SK-N-SH (cell line): ENCODE measurements around the gene ARPC2. TPM values are rescaled to one million over a fixed set of nuclear protein-coding genes. Genes with fewer than 3 reads are reported as not detected.

Experiments
- CTCF ChIA-PET: fragments of 300-600, 350-600 bp; formaldehyde crosslinking; extraction: SDS; loops from one replicate; lab custom pipeline; 2021; lab: Yijun Ruan, JAX
- POLR2A ChIA-PET: fragments of 350-600 bp; sonication (Branson Sonifier 250); formaldehyde crosslinking; extraction: SDS; loops from one replicate; lab custom pipeline; 2020; ENCODE audit warnings: antibody characterized with exemption, inconsistent platforms; lab: Yijun Ruan, JAX
- DNase-seq: peaks from one replicate; pipeline ENCODE4 v3.0.0; 2012
- H2AFZ ChIP-seq: fragments of 200-600 bp; sonication (generic); 2 replicates; pipeline ENCODE4 v1.8.1; 2016; ENCODE audit warnings: antibody characterized with exemption, mild to moderate bottlenecking, low read depth
- H3F3A ChIP-seq: fragments of 200-600 bp; sonication (generic); replicated peaks from 2 replicates; pipeline ENCODE3; 2016; ENCODE audit warnings: antibody characterized with exemption, mild to moderate bottlenecking; ENCODE audit not compliant: insufficient read depth
- H3K27ac ChIP-seq, 2 experiments: fragments of 200-500 bp in 1 of 2; fragments of 200-600 bp in 1 of 2; sonication (Bioruptor generic) in 1 of 2; sonication (generic), shearing (Covaris generic) in 1 of 2; 2 replicates each; pipeline versions ENCODE4 v1.5.1 to v1.6.1; 2014 to 2016; ENCODE audit warnings: low read depth in 2 of 2, inconsistent platforms in 1 of 2, low read length in 1 of 2, mild to moderate bottlenecking in 1 of 2, mixed read lengths in 1 of 2
- H3K27me3 ChIP-seq: fragments of 200-600 bp; sonication (generic), shearing (Covaris generic); 2 replicates; pipeline ENCODE4 v1.6.1; 2016; ENCODE audit warnings: mixed run types; ENCODE audit not compliant: insufficient read depth
- H3K36me3 ChIP-seq, 2 experiments: fragments of 200-500 bp in 1 of 2; fragments of 200-600 bp in 1 of 2; sonication (Bioruptor generic) in 1 of 2; sonication (generic) in 1 of 2; replicated peaks in 1 of 2; 2 replicates each; pipeline versions ENCODE3 to v1.5.1; 2014 to 2016; ENCODE audit warnings: low read length in 1 of 2, mild to moderate bottlenecking in 1 of 2; ENCODE audit not compliant: insufficient read depth in 2 of 2, control insufficient read depth in 1 of 2
- H3K4me1 ChIP-seq, 2 experiments: fragments of 200-500 bp in 1 of 2; fragments of 200-600 bp in 1 of 2; sonication (Bioruptor generic) in 1 of 2; sonication (generic), shearing (Covaris generic) in 1 of 2; 2 replicates each; pipeline versions ENCODE4 v1.5.1 to v1.6.1; 2014 to 2016; ENCODE audit warnings: low read depth in 1 of 2, low read length in 1 of 2, mixed run types in 1 of 2; ENCODE audit not compliant: insufficient read depth in 2 of 2, control insufficient read depth in 1 of 2
- H3K4me2 ChIP-seq: fragments of 200-600 bp; sonication (generic), shearing (Covaris generic); 2 replicates; pipeline ENCODE4 v1.6.1; 2017; ENCODE audit warnings: mixed run types
- H3K4me3 ChIP-seq, 2 experiments: fragments of 200-500 bp in 1 of 2; fragments of 200-600 bp in 1 of 2; sonication (Bioruptor generic) in 1 of 2; sonication (generic), shearing (Covaris generic) in 1 of 2; 2 replicates each; pipeline versions ENCODE4 v1.5.1 to v1.8.1; 2014 to 2016; ENCODE audit warnings: low read depth in 2 of 2, inconsistent platforms in 1 of 2, low read length in 1 of 2, mild to moderate bottlenecking in 1 of 2, mixed read lengths in 1 of 2, moderate library complexity in 1 of 2
- H3K79me2 ChIP-seq: fragments of 200-600 bp; sonication (generic); 2 replicates; pipeline ENCODE4 v1.8.1; 2017; ENCODE audit warnings: mild to moderate bottlenecking; ENCODE audit not compliant: insufficient read depth
- H3K9ac ChIP-seq: fragments of 200-600 bp; sonication (generic); 2 replicates; pipeline ENCODE4 v1.6.1; 2017; ENCODE audit warnings: mixed run types
- H3K9me2 ChIP-seq: fragments of 200-600 bp; sonication (generic); 2 replicates; pipeline ENCODE4 v1.6.1; 2017; ENCODE audit warnings: mixed run types
- H3K9me3 ChIP-seq: fragments of 200-600 bp; sonication (generic); 2 replicates; pipeline ENCODE4 v1.6.1; 2017; ENCODE audit warnings: mixed run types, mild to moderate bottlenecking, moderate library complexity
- H4K20me1 ChIP-seq: fragments of 200-600 bp; sonication (generic); 2 replicates; pipeline ENCODE4 v1.6.1; 2017; ENCODE audit warnings: mild to moderate bottlenecking, mixed run types; ENCODE audit not compliant: insufficient read depth
- ELF1 ChIP-seq: IDR thresholded peaks from 2 replicates; pipeline ENCODE4 v1.4.0; 2012
- EP300 ChIP-seq, 2 experiments: IDR thresholded peaks; 2 replicates each; pipeline versions ENCODE4 v1.4.0 to v1.6.1; 2012; ENCODE audit warnings: borderline replicate concordance in 1 of 2, low read depth in 1 of 2, low read length in 1 of 2
- FOXJ3 ChIP-seq: sonication (generic); formaldehyde crosslinking; IDR thresholded peaks from 2 replicates; pipeline ENCODE4 v1.5.1; 2020; ENCODE audit warnings: mild to moderate bottlenecking, missing genetic modification reagents
- MEF2A ChIP-seq: IDR thresholded peaks from 2 replicates; pipeline ENCODE4 v1.4.0; 2012; ENCODE audit warnings: low read depth, borderline replicate concordance
- NFIC ChIP-seq: IDR thresholded peaks from 2 replicates; pipeline ENCODE4 v1.4.0; 2012; ENCODE audit warnings: borderline replicate concordance
- NRF1 ChIP-seq: IDR thresholded peaks from 2 replicates; pipeline ENCODE4 v1.6.1; 2012; ENCODE audit warnings: low read depth, mild to moderate bottlenecking, low read length
- RFX5 ChIP-seq: IDR thresholded peaks from 2 replicates; pipeline ENCODE4 v1.6.1; 2012; ENCODE audit warnings: mild to moderate bottlenecking, improper control_type of control experiment, low read length
- SIN3A ChIP-seq: IDR thresholded peaks from 2 replicates; pipeline ENCODE4 v1.6.1; 2012; ENCODE audit warnings: low read depth, mild to moderate bottlenecking, low read length, moderate library complexity, borderline replicate concordance
- TAF1 ChIP-seq: IDR thresholded peaks from 2 replicates; pipeline ENCODE4 v1.6.1; 2012; ENCODE audit warnings: low read depth, mild to moderate bottlenecking, low read length, moderate library complexity, borderline replicate concordance
- TEAD4 ChIP-seq: IDR thresholded peaks from 2 replicates; pipeline ENCODE4 v1.4.0; 2012; ENCODE audit warnings: mild to moderate bottlenecking, borderline replicate concordance; ENCODE audit not compliant: insufficient read depth
- WGBS: methylation state at CpG from one replicate; pipeline ENCODE4 v1.1.6; 2017; ENCODE audit warnings: low lambda C conversion rate; 5-methylcytosine and 5-hydroxymethylcytosine counted together
- polyA plus RNA-seq, 3 experiments: library from polyadenylated mRNA; depleted of rRNA; stranded (reverse); fragments of >200 nt; gene quantifications; 2 replicates each; pipeline ENCODE4 v1.2.3, GENCODE V29; 2012
- TF ChIP-seq, protein P1 (sequence below): IDR thresholded peaks from 2 replicates; pipeline ENCODE4 v1.6.1; 2012; ENCODE audit warnings: mild to moderate bottlenecking, low read depth, low read length, moderate library complexity
- TF ChIP-seq, protein P2 (sequence below): fragments of 150-350 bp; IDR thresholded peaks from 2 replicates; pipeline ENCODE4 v1.6.1; 2017; ENCODE audit warnings: antibody characterized with exemption, low read length, low read depth, borderline replicate concordance
- TF ChIP-seq, protein P3 (sequence below): fragments of 200-600 bp; sonication (generic); IDR thresholded peaks from 2 replicates; pipeline ENCODE4 v1.6.1; 2017; ENCODE audit warnings: antibody characterized with exemption, mild to moderate bottlenecking, moderate library complexity
- TF ChIP-seq, protein P4 (sequence below): IDR thresholded peaks from 2 replicates; pipeline ENCODE4 v1.4.0; 2012; ENCODE audit warnings: low read depth
- TF ChIP-seq, protein P5 (sequence below): IDR thresholded peaks from 2 replicates; pipeline ENCODE4 v1.4.0; 2012; ENCODE audit warnings: low read depth, borderline replicate concordance

The ARPC2 gene
- polyA plus RNA-seq, 1 of the 3 experiments (the other 2 are of a cell fraction) = 319 TPM

DNA sequence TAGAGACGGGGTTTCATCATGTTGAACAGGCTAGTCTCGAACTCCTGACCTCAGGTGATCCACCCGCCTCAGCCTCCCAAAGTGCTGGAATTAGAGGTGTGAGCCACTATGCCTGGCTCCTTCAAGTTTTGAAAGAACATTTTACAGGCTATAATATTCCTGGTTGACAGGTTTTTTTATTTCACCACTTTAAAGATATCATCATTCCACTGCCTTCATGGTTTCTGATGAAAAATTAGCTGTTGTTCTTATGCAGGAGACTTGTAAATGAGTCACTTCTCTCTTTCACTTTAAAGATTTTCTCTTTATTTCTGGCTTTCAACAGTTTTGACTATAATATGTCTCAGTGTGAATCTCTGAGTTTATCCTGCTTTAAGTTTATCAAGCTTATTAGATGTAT, 7.9 kb upstream of the ARPC2 start (continued):
- TF ChIP-seq, protein P1, sequence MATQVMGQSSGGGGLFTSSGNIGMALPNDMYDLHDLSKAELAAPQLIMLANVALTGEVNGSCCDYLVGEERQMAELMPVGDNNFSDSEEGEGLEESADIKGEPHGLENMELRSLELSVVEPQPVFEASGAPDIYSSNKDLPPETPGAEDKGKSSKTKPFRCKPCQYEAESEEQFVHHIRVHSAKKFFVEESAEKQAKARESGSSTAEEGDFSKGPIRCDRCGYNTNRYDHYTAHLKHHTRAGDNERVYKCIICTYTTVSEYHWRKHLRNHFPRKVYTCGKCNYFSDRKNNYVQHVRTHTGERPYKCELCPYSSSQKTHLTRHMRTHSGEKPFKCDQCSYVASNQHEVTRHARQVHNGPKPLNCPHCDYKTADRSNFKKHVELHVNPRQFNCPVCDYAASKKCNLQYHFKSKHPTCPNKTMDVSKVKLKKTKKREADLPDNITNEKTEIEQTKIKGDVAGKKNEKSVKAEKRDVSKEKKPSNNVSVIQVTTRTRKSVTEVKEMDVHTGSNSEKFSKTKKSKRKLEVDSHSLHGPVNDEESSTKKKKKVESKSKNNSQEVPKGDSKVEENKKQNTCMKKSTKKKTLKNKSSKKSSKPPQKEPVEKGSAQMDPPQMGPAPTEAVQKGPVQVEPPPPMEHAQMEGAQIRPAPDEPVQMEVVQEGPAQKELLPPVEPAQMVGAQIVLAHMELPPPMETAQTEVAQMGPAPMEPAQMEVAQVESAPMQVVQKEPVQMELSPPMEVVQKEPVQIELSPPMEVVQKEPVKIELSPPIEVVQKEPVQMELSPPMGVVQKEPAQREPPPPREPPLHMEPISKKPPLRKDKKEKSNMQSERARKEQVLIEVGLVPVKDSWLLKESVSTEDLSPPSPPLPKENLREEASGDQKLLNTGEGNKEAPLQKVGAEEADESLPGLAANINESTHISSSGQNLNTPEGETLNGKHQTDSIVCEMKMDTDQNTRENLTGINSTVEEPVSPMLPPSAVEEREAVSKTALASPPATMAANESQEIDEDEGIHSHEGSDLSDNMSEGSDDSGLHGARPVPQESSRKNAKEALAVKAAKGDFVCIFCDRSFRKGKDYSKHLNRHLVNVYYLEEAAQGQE = no peak
- TF ChIP-seq SIN3A (no peak), FOXJ3 (CRISPR knock-in tag) (no peak), MEF2A (no peak), ELF1 (no peak), TAF1 (no peak), EP300 (IDR thresholded peaks at IDR 0.05; ENCODE audit: borderline replicate concordance in 1 of 2, low read depth in 1 of 2, low read length in 1 of 2) (no peak)
- TF ChIP-seq, protein P2, sequence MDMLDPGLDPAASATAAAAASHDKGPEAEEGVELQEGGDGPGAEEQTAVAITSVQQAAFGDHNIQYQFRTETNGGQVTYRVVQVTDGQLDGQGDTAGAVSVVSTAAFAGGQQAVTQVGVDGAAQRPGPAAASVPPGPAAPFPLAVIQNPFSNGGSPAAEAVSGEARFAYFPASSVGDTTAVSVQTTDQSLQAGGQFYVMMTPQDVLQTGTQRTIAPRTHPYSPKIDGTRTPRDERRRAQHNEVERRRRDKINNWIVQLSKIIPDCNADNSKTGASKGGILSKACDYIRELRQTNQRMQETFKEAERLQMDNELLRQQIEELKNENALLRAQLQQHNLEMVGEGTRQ = no peak
- TF ChIP-seq, protein P3, sequence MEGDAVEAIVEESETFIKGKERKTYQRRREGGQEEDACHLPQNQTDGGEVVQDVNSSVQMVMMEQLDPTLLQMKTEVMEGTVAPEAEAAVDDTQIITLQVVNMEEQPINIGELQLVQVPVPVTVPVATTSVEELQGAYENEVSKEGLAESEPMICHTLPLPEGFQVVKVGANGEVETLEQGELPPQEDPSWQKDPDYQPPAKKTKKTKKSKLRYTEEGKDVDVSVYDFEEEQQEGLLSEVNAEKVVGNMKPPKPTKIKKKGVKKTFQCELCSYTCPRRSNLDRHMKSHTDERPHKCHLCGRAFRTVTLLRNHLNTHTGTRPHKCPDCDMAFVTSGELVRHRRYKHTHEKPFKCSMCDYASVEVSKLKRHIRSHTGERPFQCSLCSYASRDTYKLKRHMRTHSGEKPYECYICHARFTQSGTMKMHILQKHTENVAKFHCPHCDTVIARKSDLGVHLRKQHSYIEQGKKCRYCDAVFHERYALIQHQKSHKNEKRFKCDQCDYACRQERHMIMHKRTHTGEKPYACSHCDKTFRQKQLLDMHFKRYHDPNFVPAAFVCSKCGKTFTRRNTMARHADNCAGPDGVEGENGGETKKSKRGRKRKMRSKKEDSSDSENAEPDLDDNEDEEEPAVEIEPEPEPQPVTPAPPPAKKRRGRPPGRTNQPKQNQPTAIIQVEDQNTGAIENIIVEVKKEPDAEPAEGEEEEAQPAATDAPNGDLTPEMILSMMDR = no peak
- TF ChIP-seq, protein P4, sequence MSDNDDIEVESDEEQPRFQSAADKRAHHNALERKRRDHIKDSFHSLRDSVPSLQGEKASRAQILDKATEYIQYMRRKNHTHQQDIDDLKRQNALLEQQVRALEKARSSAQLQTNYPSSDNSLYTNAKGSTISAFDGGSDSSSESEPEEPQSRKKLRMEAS = no peak

DNA sequence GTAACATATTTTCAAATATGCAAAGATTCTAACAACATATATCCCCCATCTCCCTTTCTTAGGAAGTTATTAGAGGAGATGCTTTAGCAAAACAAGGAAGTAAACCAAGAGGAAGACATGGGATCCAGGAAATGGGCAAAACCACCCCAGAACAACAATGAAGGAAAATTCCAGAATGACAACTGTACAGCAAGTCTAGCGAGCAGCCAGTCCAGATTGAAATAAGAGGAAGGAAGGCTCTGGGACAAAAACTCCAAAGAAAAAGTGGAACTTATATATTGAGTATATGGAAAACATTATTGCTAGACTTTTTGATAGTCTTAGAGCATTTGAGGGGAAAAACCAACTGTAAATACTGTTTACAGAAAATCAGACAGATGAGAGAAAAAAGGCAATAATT, 2.9 kb upstream of the ARPC2 start:
- H3K4me1 ChIP-seq = peaks cover 4% of the 10 kb centered on the region in 2 experiments; a peak in 3 of 4 replicates
- no peaks in the 10 kb centered on the region for H3K9me2 ChIP-seq
- 92% methylated on average over 1 of the region's 1 CpG for WGBS
- H3K4me3 ChIP-seq = no peak overlapping the region
- TF ChIP-seq EP300 (IDR thresholded peaks at IDR 0.05; ENCODE audit: borderline replicate concordance in 1 of 2, low read depth in 1 of 2, low read length in 1 of 2) (no peak), NFIC (no peak), NRF1 (no peak), FOXJ3 (CRISPR knock-in tag) (no peak), TEAD4 (no peak), RFX5 (no peak), TAF1 (no peak)
- TF ChIP-seq, protein P5, sequence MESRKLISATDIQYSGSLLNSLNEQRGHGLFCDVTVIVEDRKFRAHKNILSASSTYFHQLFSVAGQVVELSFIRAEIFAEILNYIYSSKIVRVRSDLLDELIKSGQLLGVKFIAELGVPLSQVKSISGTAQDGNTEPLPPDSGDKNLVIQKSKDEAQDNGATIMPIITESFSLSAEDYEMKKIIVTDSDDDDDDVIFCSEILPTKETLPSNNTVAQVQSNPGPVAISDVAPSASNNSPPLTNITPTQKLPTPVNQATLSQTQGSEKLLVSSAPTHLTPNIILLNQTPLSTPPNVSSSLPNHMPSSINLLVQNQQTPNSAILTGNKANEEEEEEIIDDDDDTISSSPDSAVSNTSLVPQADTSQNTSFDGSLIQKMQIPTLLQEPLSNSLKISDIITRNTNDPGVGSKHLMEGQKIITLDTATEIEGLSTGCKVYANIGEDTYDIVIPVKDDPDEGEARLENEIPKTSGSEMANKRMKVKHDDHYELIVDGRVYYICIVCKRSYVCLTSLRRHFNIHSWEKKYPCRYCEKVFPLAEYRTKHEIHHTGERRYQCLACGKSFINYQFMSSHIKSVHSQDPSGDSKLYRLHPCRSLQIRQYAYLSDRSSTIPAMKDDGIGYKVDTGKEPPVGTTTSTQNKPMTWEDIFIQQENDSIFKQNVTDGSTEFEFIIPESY = no peak
- TF ChIP-seq, protein P2 = no peak
- TF ChIP-seq, protein P4 = no peak
- TF ChIP-seq, all 33 proteins: peak for 0
- H3K9ac ChIP-seq = no peak overlapping the region
- no peak overlapping the region for H2AFZ ChIP-seq
- no peak overlapping the region for H3K4me2 ChIP-seq
- CTCF ChIA-PET = no interaction called here
- no peak overlapping the region for H3K27ac ChIP-seq
- H3K36me3 ChIP-seq = no peaks in the 10 kb centered on the region
- peaks cover 8% of the 10 kb centered on the region for H3F3A ChIP-seq
- H4K20me1 ChIP-seq = peaks cover 13% of the 10 kb centered on the region
- H3K9me3 ChIP-seq = peaks cover 6% of the 10 kb centered on the region
- POLR2A ChIA-PET = no interaction called here
- DNase-seq = no peak
- H3K27me3 ChIP-seq = no peaks in the 10 kb centered on the region
- H3K79me2 ChIP-seq = peaks cover 26% of the 10 kb centered on the region
